ENCODE data around the gene RAB11FIP4.

DNA sequence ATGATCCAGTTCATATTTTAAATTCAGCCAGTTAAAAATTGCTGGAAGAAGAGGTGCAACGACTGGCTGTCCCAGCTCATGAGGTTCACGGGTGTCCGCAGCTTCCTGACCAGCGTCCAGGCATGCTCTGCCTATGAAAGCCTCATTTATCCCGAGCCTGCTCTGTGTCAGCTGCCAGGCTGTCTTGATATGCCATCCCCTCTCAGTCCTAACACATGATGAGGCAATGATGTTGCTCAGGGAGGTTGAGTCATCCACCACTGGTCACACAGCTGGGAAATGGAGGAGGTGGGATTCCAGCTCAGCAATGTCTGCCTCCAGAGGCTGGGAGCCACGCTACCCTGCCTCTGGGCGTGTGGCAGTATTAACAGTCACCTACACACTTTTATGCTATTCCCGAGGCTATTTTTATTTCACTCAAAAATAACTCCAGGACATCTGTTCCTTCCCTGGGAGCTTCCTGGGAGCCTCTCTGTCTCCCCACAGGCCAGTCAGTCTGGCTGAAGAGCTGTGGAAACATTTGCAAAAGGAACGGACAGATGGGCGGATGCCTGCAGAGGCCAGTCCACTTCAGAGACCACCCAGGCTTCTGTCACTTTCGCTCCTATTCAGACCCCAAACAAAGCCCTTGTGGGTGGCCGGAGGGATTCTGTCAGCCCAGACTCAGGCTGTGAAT is 22.5 kb downstream of the RAB11FIP4 start:
- TF ChIP-seq, protein P1, sequence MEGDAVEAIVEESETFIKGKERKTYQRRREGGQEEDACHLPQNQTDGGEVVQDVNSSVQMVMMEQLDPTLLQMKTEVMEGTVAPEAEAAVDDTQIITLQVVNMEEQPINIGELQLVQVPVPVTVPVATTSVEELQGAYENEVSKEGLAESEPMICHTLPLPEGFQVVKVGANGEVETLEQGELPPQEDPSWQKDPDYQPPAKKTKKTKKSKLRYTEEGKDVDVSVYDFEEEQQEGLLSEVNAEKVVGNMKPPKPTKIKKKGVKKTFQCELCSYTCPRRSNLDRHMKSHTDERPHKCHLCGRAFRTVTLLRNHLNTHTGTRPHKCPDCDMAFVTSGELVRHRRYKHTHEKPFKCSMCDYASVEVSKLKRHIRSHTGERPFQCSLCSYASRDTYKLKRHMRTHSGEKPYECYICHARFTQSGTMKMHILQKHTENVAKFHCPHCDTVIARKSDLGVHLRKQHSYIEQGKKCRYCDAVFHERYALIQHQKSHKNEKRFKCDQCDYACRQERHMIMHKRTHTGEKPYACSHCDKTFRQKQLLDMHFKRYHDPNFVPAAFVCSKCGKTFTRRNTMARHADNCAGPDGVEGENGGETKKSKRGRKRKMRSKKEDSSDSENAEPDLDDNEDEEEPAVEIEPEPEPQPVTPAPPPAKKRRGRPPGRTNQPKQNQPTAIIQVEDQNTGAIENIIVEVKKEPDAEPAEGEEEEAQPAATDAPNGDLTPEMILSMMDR (IDR thresholded peaks at IDR 0.05), result no peak
- TF ChIP-seq, protein P2, sequence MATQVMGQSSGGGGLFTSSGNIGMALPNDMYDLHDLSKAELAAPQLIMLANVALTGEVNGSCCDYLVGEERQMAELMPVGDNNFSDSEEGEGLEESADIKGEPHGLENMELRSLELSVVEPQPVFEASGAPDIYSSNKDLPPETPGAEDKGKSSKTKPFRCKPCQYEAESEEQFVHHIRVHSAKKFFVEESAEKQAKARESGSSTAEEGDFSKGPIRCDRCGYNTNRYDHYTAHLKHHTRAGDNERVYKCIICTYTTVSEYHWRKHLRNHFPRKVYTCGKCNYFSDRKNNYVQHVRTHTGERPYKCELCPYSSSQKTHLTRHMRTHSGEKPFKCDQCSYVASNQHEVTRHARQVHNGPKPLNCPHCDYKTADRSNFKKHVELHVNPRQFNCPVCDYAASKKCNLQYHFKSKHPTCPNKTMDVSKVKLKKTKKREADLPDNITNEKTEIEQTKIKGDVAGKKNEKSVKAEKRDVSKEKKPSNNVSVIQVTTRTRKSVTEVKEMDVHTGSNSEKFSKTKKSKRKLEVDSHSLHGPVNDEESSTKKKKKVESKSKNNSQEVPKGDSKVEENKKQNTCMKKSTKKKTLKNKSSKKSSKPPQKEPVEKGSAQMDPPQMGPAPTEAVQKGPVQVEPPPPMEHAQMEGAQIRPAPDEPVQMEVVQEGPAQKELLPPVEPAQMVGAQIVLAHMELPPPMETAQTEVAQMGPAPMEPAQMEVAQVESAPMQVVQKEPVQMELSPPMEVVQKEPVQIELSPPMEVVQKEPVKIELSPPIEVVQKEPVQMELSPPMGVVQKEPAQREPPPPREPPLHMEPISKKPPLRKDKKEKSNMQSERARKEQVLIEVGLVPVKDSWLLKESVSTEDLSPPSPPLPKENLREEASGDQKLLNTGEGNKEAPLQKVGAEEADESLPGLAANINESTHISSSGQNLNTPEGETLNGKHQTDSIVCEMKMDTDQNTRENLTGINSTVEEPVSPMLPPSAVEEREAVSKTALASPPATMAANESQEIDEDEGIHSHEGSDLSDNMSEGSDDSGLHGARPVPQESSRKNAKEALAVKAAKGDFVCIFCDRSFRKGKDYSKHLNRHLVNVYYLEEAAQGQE (IDR thresholded peaks at IDR 0.05; ENCODE audit: insufficient read depth in 1 of 2, low read depth in 2 of 2, low read length in 1 of 2), result no peak
- TF ChIP-seq POLR2AphosphoS5 (IDR thresholded peaks at IDR 0.05; ENCODE audit: low read depth, low read length), result no peak
- TF ChIP-seq SIN3A (IDR thresholded peaks at IDR 0.05; ENCODE audit: borderline replicate concordance, insufficient read depth, low read depth, low read length), result no peak
- TF ChIP-seq TCF7L2 (IDR thresholded peaks at IDR 0.05; ENCODE audit: low read depth, low read length), result no peak
